Measurements from ENCODE around the gene CD48.
A peak's percentile ranks its signal among the peaks of the same experiment; 100 is the strongest.

CD48 gene

GRCh38 chr1:160685266-160685665 is 26.4 kb downstream of the CD48 start:
- Histone ChIP-seq H3K9me3 (no peaks in the 10 kb centered on the region), H3K36me3 (no peaks in the 10 kb centered on the region), H3K27me3 (peaks cover 0 to 8% of the 10 kb centered on the region in 2 donors), H3K27ac (no peak overlapping the region), H3K4me1 (no peaks in the 10 kb centered on the region), H3K4me3 (no peak overlapping the region)
- intact Hi-C loops (cut with DNase I; ENCODE audit: low total_unique reads) = no loop called here
- TF ChIP-seq CTCF (IDR thresholded peaks at IDR 0.05) = no peak
- DNase-seq = no peak

- Histone ChIP-seq H3K27ac (no peak overlapping the region), H3K36me3 (no peaks in the 10 kb centered on the region), H3K27me3 (peaks cover 0 to 10% of the 10 kb centered on the region in 2 donors), H3K4me1 (no peaks in the 10 kb centered on the region), H3K9me3 (no peaks in the 10 kb centered on the region), H3K4me3 (no peak overlapping the region)
- intact Hi-C loops (cut with DNase I; ENCODE audit: low total_unique reads) = no loop called here
- no peak for DNase-seq
- no peak for TF ChIP-seq CTCF (IDR thresholded peaks at IDR 0.05)
Measured at GRCh38 chr1:160682983-160683865, 28.4 kb downstream of the CD48 start.

- no peak overlapping the region for H3K4me3 ChIP-seq
- H3K4me1 ChIP-seq = no peaks in the 10 kb centered on the region
- no peak overlapping the region for H3K27ac ChIP-seq
- no peak for TF ChIP-seq CTCF (IDR thresholded peaks at IDR 0.05)
- no peaks in the 10 kb centered on the region for H3K36me3 ChIP-seq
- no peaks in the 10 kb centered on the region for H3K9me3 ChIP-seq
- no peak for DNase-seq
- intact Hi-C loops (cut with DNase I; ENCODE audit: low total_unique reads) = no loop called here
- peaks cover 0 to 15% of the 10 kb centered on the region in 2 donors for H3K27me3 ChIP-seq
Measured at GRCh38 chr1:160681891-160682140, 29.8 kb downstream of the CD48 start.

GRCh38 chr1:160681066-160681890 is 30.3 kb downstream of the CD48 start:
- Histone ChIP-seq H3K4me1 (no peaks in the 10 kb centered on the region), H3K27me3 (peaks cover 0 to 15% of the 10 kb centered on the region in 2 donors), H3K9me3 (no peaks in the 10 kb centered on the region), H3K36me3 (no peaks in the 10 kb centered on the region), H3K4me3 (no peak overlapping the region), H3K27ac (no peak overlapping the region)
- peak; percentile 22 to 36 for TF ChIP-seq CTCF (IDR thresholded peaks at IDR 0.05)
- intact Hi-C loops (cut with DNase I; ENCODE audit: low total_unique reads) = no loop called here
- DNase-seq = peak; percentile 61 to 76

GRCh38 chr1:160680399-160680798 is 31.2 kb downstream of the CD48 start:
- H3K36me3 ChIP-seq = no peaks in the 10 kb centered on the region
- H3K4me1 ChIP-seq = no peaks in the 10 kb centered on the region
- H3K27ac ChIP-seq = no peak overlapping the region
- H3K9me3 ChIP-seq = no peaks in the 10 kb centered on the region
- TF ChIP-seq CTCF (IDR thresholded peaks at IDR 0.05) = no peak
- H3K27me3 ChIP-seq = peaks cover 0 to 15% of the 10 kb centered on the region in 2 donors
- intact Hi-C loops (cut with DNase I; ENCODE audit: low total_unique reads) = no loop called here
- DNase-seq = no peak
- H3K4me3 ChIP-seq = no peak overlapping the region

Data from tibial artery (tissue), 4 donors.